Subcutaneous adipose tissue (tissue), 4 donors: ENCODE results near the gene ZNF225. TPM values are rescaled to one million over a fixed set of nuclear protein-coding genes. Genes with fewer than 3 reads are reported as not detected.

Experiments
- total RNA-seq, 4 donors: library from RNA; depleted of rRNA; stranded (reverse); fragments of >200 nt; gene quantifications; one replicate each; pipeline ENCODE4 v1.1.0, GENCODE V29; 2016
- TF ChIP-seq, protein P1 (sequence below): fragments of 450-650 bp; IDR thresholded peaks from one replicate; pipeline ENCODE4 v1.5.1; 2016; ENCODE audit warnings: low read depth, mild to moderate bottlenecking, control low read depth, antibody characterized with exemption, moderate library complexity

Gene ZNF225
- total RNA-seq, 4 donors from 2014 or later: 3.3 to 5.1 (median 4.1) TPM

DNA sequence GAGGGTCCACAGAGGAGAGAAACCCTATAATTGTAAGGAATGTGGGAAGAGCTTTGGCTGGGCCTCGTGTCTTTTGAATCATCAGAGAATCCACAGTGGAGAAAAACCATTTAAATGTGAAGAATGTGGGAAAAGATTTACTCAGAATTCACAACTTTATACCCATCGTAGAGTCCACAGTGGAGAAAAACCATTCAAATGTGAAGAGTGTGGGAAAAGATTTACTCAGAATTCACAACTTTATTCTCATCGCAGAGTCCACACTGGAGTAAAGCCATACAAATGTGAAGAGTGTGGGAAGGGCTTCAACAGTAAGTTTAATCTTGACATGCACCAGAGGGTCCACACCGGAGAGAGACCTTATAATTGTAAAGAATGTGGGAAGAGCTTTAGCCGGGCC lies 18.8 kb downstream of the ZNF225 start:
- TF ChIP-seq, protein P1, sequence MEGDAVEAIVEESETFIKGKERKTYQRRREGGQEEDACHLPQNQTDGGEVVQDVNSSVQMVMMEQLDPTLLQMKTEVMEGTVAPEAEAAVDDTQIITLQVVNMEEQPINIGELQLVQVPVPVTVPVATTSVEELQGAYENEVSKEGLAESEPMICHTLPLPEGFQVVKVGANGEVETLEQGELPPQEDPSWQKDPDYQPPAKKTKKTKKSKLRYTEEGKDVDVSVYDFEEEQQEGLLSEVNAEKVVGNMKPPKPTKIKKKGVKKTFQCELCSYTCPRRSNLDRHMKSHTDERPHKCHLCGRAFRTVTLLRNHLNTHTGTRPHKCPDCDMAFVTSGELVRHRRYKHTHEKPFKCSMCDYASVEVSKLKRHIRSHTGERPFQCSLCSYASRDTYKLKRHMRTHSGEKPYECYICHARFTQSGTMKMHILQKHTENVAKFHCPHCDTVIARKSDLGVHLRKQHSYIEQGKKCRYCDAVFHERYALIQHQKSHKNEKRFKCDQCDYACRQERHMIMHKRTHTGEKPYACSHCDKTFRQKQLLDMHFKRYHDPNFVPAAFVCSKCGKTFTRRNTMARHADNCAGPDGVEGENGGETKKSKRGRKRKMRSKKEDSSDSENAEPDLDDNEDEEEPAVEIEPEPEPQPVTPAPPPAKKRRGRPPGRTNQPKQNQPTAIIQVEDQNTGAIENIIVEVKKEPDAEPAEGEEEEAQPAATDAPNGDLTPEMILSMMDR: no peak

DNA sequence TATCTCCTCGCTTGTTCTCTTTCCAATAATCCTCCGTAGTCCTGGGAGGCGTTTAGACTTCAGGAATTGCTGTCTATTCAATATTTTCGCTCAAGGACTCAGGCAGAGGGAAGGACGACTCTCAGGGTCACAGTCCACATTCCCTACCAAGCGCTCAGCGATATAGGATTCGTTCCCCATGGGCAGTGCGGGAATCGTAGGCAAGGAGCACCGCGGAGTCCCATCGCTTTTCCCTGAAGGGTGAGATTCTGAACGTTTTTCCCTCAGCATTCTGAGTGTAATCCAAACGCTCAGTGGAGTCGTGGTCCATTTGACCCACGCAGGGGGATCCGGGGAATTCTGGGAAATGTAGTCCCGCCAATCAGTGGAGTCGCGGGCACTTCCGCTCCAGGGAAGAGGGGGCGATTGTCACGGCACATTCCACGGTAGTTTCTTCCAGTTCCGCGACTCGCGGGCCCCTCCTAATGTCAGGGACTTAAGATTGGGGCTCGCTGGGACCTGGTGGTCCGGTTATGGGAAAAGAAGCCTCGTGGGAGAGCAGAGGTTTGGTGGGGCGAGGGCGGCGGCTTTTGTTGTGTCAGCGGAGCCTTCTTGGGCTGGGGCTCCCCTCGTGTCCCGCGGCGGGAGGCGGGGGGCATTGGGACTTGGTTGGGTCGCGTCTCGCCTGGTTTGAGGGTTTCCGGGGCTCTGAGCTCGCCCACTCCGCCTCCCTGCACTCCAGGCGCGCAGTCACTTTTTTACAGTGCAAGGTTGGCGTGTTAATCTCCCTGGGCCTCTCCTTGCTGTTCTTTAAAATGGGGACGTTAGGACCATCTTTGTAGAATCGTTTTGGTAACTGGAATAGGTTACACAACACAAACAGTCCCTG lies 28.2 kb downstream of the ZNF225 start, which contains the start of gene ZNF234:
Gene ZNF234 (plus strand): TSS at position 364 of the 868 bp plus-strand sequence. CDS start 3,079 bp downstream, outside the sequence.
- TF ChIP-seq, protein P1: no peak

GRCh38 chr19:44142059-44142433 lies 28.8 kb downstream of the ZNF225 start:
- TF ChIP-seq, protein P1: no peak

GRCh38 chr19:44149776-44150175 lies 36.6 kb downstream of the ZNF225 start:
- TF ChIP-seq, protein P1: no peak

- TF ChIP-seq, protein P1: no peak
Observed at GRCh38 chr19:44151491-44151890, 38.3 kb downstream of the ZNF225 start.

DNA sequence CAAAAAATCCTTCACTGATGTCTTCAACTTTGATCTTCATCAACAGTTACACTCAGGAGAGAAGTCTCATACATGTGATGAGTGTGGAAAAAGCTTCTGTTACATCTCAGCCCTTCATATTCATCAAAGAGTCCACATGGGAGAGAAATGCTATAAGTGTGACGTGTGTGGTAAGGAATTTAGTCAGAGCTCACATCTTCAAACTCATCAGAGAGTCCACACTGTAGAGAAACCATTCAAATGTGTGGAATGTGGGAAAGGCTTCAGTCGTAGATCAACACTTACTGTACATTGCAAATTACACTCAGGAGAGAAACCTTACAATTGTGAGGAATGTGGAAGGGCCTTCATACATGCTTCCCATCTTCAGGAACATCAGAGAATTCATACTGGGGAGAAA lies 43.3 kb downstream of the ZNF225 start:
- TF ChIP-seq, protein P1: no peak

DNA sequence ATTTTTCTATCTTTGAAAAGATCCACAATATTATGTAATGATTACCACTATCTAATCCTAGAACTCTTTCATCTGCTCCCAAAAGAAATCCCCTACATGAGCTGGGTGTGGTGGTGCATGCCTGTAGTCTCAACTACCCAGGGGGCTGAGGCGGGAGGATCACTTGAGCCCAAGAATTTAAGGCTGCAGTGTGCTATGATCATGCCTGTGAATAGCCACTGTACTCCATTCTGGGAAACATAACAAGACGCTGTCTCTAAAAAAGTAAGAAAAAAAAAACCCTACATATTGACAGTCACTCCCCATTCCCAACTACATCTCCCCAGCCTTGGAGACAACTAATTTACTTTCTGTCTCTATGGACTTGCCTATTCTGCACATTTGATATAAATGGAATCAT lies 50.6 kb downstream of the ZNF225 start:
- TF ChIP-seq, protein P1: no peak
